GM13977 (cell line): ENCODE data around the gene TAS2R10.
"Not testable (repeated sequence)": the region's sequence is repeated elsewhere in the genome, so short reads cannot be mapped to it uniquely, and the experiment has no call there.

ENCODE experiments used
- DNase-seq: peaks from one replicate; pipeline ENCODE4 v3.0.0; 2012; ENCODE audit warnings: low spot score
- CTCF ChIP-seq: IDR thresholded peaks from 2 replicates; pipeline ENCODE4 v1.5.1; 2012; ENCODE audit warnings: mild to moderate bottlenecking, control low read depth; ENCODE audit not compliant: insufficient read depth; ENCODE audit errors: extremely low read depth, missing control alignments
- in situ Hi-C: fragments of 300-500 bp; cut with MboI; formaldehyde crosslinking; loops from one replicate; pipeline ENCODE4 v1.12.0; 2022; ENCODE audit warnings: low sequenced_read_pairs, low pct_unique_long_range_greater_than_20kb, mixed read lengths, inconsistent platforms; ENCODE audit not compliant: unreplicated experiment

Gene TAS2R10

GRCh38 chr12:10801741-10802140 lies 24.4 kb downstream of the TAS2R10 start:
- no peak for TF ChIP-seq CTCF
- in situ Hi-C loops, result no loop called here
- DNase-seq, result no peak

- in situ Hi-C loops, result no loop called here
- no peak for TF ChIP-seq CTCF
Measured at GRCh38 chr12:10794222-10794621, 31.9 kb downstream of the TAS2R10 start.

GRCh38 chr12:10791769-10792168 lies 34.4 kb downstream of the TAS2R10 start:
- DNase-seq, in situ Hi-C loops: not testable (repeated sequence)

More at GRCh38 chr12:10794222-10794621, 31.9 kb downstream of the TAS2R10 start:
- no peak for DNase-seq

- in situ Hi-C loops, result no loop called here
- no peak for DNase-seq
- no peak for TF ChIP-seq CTCF
Measured at GRCh38 chr12:10783252-10783651, 42.9 kb downstream of the TAS2R10 start.

GRCh38 chr12:10779103-10779502 lies 47.1 kb downstream of the TAS2R10 start:
- in situ Hi-C loops, result loop anchor here (10.0 kb wide), 1 partner anchor 416 kb away; no protein-coding TSS in a partner anchor
- no peak for TF ChIP-seq CTCF

More at GRCh38 chr12:10779103-10779502, 47.1 kb downstream of the TAS2R10 start:
- no peak for DNase-seq
